Measurements from ENCODE around the gene TBC1D22A.

- no peak for TF ChIP-seq CTCF (IDR thresholded peaks at IDR 0.05)
- TF ChIP-seq POLR2A (IDR thresholded peaks at IDR 0.05): no peak
Measured at GRCh38 chr22:47143249-47143938, 380.9 kb downstream of the TBC1D22A start.

Data from right lobe of liver (tissue), 4 donors.